ENCODE measurements around the gene MYPOP. TPM values are rescaled to one million over a fixed set of nuclear protein-coding genes. Genes with fewer than 3 reads are reported as not detected.

Gene MYPOP
- total and polyA plus RNA-seq, 2 of the 13 experiments (the other 11 are each of a cell fraction or from before 2014, with no cell fraction given), result 2.3 to 2.7 TPM

GRCh38 chr19:45881909-45882528 is 20.4 kb downstream of the MYPOP start (continued):
- TF ChIP-seq DMTF1 (CRISPR knock-in tag; IDR thresholded peaks at IDR 0.05) (no peak), ZBTB44 (CRISPR knock-in tag; IDR thresholded peaks at IDR 0.05) (no peak), SMAD1 (CRISPR knock-in tag; IDR thresholded peaks at IDR 0.05; ENCODE audit: borderline replicate concordance, low read depth) (no peak), GPN1 (CRISPR knock-in tag; IDR thresholded peaks at IDR 0.05; ENCODE audit: borderline replicate concordance) (no peak), SALL2 (CRISPR knock-in tag; IDR thresholded peaks at IDR 0.05) (no peak), ZNF136 (CRISPR knock-in tag; IDR thresholded peaks at IDR 0.05; ENCODE audit: low read depth) (no peak), ESRRA (CRISPR knock-in tag; IDR thresholded peaks at IDR 0.05; ENCODE audit: low read depth) (no peak), TAF1 (CRISPR knock-in tag; IDR thresholded peaks at IDR 0.05) (no peak), ZNF251 (CRISPR knock-in tag; IDR thresholded peaks at IDR 0.05) (no peak)
- TF ChIP-seq, protein P1, sequence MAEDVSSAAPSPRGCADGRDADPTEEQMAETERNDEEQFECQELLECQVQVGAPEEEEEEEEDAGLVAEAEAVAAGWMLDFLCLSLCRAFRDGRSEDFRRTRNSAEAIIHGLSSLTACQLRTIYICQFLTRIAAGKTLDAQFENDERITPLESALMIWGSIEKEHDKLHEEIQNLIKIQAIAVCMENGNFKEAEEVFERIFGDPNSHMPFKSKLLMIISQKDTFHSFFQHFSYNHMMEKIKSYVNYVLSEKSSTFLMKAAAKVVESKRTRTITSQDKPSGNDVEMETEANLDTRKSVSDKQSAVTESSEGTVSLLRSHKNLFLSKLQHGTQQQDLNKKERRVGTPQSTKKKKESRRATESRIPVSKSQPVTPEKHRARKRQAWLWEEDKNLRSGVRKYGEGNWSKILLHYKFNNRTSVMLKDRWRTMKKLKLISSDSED (CRISPR knock-in tag; IDR thresholded peaks at IDR 0.05), result no peak
- TF ChIP-seq, protein P2, sequence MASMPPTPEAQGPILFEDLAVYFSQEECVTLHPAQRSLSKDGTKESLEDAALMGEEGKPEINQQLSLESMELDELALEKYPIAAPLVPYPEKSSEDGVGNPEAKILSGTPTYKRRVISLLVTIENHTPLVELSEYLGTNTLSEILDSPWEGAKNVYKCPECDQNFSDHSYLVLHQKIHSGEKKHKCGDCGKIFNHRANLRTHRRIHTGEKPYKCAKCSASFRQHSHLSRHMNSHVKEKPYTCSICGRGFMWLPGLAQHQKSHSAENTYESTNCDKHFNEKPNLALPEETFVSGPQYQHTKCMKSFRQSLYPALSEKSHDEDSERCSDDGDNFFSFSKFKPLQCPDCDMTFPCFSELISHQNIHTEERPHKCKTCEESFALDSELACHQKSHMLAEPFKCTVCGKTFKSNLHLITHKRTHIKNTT (CRISPR knock-in tag; IDR thresholded peaks at IDR 0.05), result no peak
- TF ChIP-seq, protein P3, sequence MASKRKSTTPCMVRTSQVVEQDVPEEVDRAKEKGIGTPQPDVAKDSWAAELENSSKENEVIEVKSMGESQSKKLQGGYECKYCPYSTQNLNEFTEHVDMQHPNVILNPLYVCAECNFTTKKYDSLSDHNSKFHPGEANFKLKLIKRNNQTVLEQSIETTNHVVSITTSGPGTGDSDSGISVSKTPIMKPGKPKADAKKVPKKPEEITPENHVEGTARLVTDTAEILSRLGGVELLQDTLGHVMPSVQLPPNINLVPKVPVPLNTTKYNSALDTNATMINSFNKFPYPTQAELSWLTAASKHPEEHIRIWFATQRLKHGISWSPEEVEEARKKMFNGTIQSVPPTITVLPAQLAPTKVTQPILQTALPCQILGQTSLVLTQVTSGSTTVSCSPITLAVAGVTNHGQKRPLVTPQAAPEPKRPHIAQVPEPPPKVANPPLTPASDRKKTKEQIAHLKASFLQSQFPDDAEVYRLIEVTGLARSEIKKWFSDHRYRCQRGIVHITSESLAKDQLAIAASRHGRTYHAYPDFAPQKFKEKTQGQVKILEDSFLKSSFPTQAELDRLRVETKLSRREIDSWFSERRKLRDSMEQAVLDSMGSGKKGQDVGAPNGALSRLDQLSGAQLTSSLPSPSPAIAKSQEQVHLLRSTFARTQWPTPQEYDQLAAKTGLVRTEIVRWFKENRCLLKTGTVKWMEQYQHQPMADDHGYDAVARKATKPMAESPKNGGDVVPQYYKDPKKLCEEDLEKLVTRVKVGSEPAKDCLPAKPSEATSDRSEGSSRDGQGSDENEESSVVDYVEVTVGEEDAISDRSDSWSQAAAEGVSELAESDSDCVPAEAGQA (IDR thresholded peaks at IDR 0.05; ENCODE audit: low read depth), result no peak
- TF ChIP-seq, protein P3 (CRISPR knock-in tag; IDR thresholded peaks at IDR 0.05; ENCODE audit: borderline replicate concordance), result no peak; the same call in 1 of the 2 replicates
